ENCODE results near the gene COG3.

The COG3 gene

GRCh38 chr13:45503658-45504057 lies 38.9 kb downstream of the COG3 start:
- no peak overlapping the region for H3K4me3 Mint-ChIP-seq
- H3K27me3 Mint-ChIP-seq (ENCODE audit: low read depth, poor library complexity) = no peaks in the 10 kb centered on the region
- DNase-seq = no peak
- peaks cover 55% of the 10 kb centered on the region for H3K36me3 Mint-ChIP-seq (ENCODE audit: low read depth)
- H3K9me3 Mint-ChIP-seq = peaks cover 6% of the 10 kb centered on the region
- peak overlapping the region; percentile 0 for H3K27ac Mint-ChIP-seq
- H3K4me1 Mint-ChIP-seq = peaks cover 3% of the 10 kb centered on the region
- no peak for TF ChIP-seq CTCF (IDR thresholded peaks at IDR 0.05)

- Mint-ChIP-seq H3K4me1 (peaks cover 8% of the 10 kb centered on the region), H3K4me3 (no peak overlapping the region), H3K27me3 (ENCODE audit: low read depth, poor library complexity) (no peaks in the 10 kb centered on the region), H3K27ac (peak overlapping the region; percentile 58), H3K36me3 (ENCODE audit: low read depth) (peaks cover 53% of the 10 kb centered on the region), H3K9me3 (no peaks in the 10 kb centered on the region)
- no peak for TF ChIP-seq CTCF (IDR thresholded peaks at IDR 0.05)
- no peak for DNase-seq
Measured at GRCh38 chr13:45506811-45507210, 42.1 kb downstream of the COG3 start.

GRCh38 chr13:45508776-45509175 lies 44.0 kb downstream of the COG3 start:
- H3K4me1 Mint-ChIP-seq = peaks cover 8% of the 10 kb centered on the region
- no peaks in the 10 kb centered on the region for H3K27me3 Mint-ChIP-seq (ENCODE audit: low read depth, poor library complexity)
- H3K9me3 Mint-ChIP-seq = no peaks in the 10 kb centered on the region
- no peak overlapping the region for H3K4me3 Mint-ChIP-seq
- H3K27ac Mint-ChIP-seq = peak overlapping the region; percentile 54
- TF ChIP-seq CTCF (IDR thresholded peaks at IDR 0.05) = no peak
- peaks cover 50% of the 10 kb centered on the region for H3K36me3 Mint-ChIP-seq (ENCODE audit: low read depth)
- DNase-seq = no peak

- TF ChIP-seq CTCF (IDR thresholded peaks at IDR 0.05) = no peak
- no peak for DNase-seq
- Mint-ChIP-seq H3K4me3 (no peak overlapping the region), H3K27me3 (ENCODE audit: low read depth, poor library complexity) (no peaks in the 10 kb centered on the region), H3K4me1 (peaks cover 8% of the 10 kb centered on the region), H3K36me3 (ENCODE audit: low read depth) (peaks cover 49% of the 10 kb centered on the region), H3K27ac (no peak overlapping the region), H3K9me3 (no peaks in the 10 kb centered on the region)
Measured at GRCh38 chr13:45510672-45511071, 45.9 kb downstream of the COG3 start.

GRCh38 chr13:45511310-45512097 lies 46.8 kb downstream of the COG3 start:
- Mint-ChIP-seq H3K27me3 (ENCODE audit: low read depth, poor library complexity) (no peaks in the 10 kb centered on the region), H3K27ac (no peak overlapping the region), H3K9me3 (no peaks in the 10 kb centered on the region), H3K4me1 (peaks cover 8% of the 10 kb centered on the region), H3K36me3 (ENCODE audit: low read depth) (peaks cover 47% of the 10 kb centered on the region), H3K4me3 (no peak overlapping the region)
- peak; percentile 23 for DNase-seq
- TF ChIP-seq CTCF (IDR thresholded peaks at IDR 0.05) = peak; percentile 93

- H3K27ac Mint-ChIP-seq = no peak overlapping the region
- TF ChIP-seq CTCF (IDR thresholded peaks at IDR 0.05) = no peak
- DNase-seq = no peak
- H3K4me1 Mint-ChIP-seq = peaks cover 8% of the 10 kb centered on the region
- peaks cover 46% of the 10 kb centered on the region for H3K36me3 Mint-ChIP-seq (ENCODE audit: low read depth)
- no peak overlapping the region for H3K4me3 Mint-ChIP-seq
- no peaks in the 10 kb centered on the region for H3K27me3 Mint-ChIP-seq (ENCODE audit: low read depth, poor library complexity)
- no peaks in the 10 kb centered on the region for H3K9me3 Mint-ChIP-seq
Measured at GRCh38 chr13:45512098-45512496, 47.4 kb downstream of the COG3 start.
